HepG2 (cell line): Measurements from ENCODE around the gene MRE11. TPM values are rescaled to one million over a fixed set of nuclear protein-coding genes. Genes with fewer than 3 reads are reported as not detected.
A peak's percentile ranks its signal among the peaks of the same experiment; 100 is the strongest.

Experiments used
- HOXA5 ChIP-seq: sonication (generic); formaldehyde crosslinking; IDR thresholded peaks from 2 replicates; pipeline ENCODE4 v1.4.0; 2020; ENCODE audit warnings: missing genetic modification reagents
- IRX3 ChIP-seq: sonication (generic); formaldehyde crosslinking; IDR thresholded peaks from 2 replicates; pipeline ENCODE4 v1.8.1; 2023; ENCODE audit warnings: mild to moderate bottlenecking, low read depth, missing genetic modification reagents, borderline replicate concordance
- KDM5A ChIP-seq: fragments of 200-600 bp; sonication (generic); IDR thresholded peaks from 2 replicates; pipeline ENCODE4 v1.7.0; 2018; ENCODE audit warnings: antibody characterized with exemption, mild to moderate bottlenecking, low read length, borderline replicate concordance
- MED1 ChIP-seq: sonication (generic); formaldehyde crosslinking; IDR thresholded peaks from 2 replicates; pipeline ENCODE4 v1.4.0; 2020; ENCODE audit warnings: missing genetic modification reagents
- PITX1 ChIP-seq: sonication (generic); formaldehyde crosslinking; IDR thresholded peaks from 2 replicates; pipeline ENCODE4 v1.5.1; 2020; ENCODE audit warnings: mild to moderate bottlenecking, missing genetic modification reagents
- SAP130 ChIP-seq: IDR thresholded peaks from 2 replicates; pipeline ENCODE4 v1.6.1; 2016; ENCODE audit warnings: low read depth
- SNRNP70 ChIP-seq: fragments of 200-400 bp; formaldehyde crosslinking; IDR thresholded peaks from 2 replicates; pipeline ENCODE4 v1.6.1; 2017; ENCODE audit warnings: mild to moderate bottlenecking, low read depth, low read length, moderate library complexity
- ZNF547 ChIP-seq: sonication (generic); formaldehyde crosslinking; IDR thresholded peaks from 2 replicates; pipeline ENCODE4 v1.5.1; 2020; ENCODE audit warnings: mild to moderate bottlenecking, missing genetic modification reagents
- ZNF556 ChIP-seq: sonication (generic); formaldehyde crosslinking; IDR thresholded peaks from 2 replicates; pipeline ENCODE4 v1.4.0; 2020; ENCODE audit warnings: mild to moderate bottlenecking, missing genetic modification reagents, borderline replicate concordance
- ZNF619 ChIP-seq: sonication (generic); formaldehyde crosslinking; IDR thresholded peaks from 2 replicates; pipeline ENCODE4 v1.4.0; 2020; ENCODE audit warnings: mild to moderate bottlenecking, missing genetic modification reagents
- ZNF781 ChIP-seq: sonication (generic); formaldehyde crosslinking; IDR thresholded peaks from 2 replicates; pipeline ENCODE4 v1.5.1; 2020; ENCODE audit warnings: borderline replicate concordance, mild to moderate bottlenecking, missing genetic modification reagents; ENCODE audit errors: not compliant biosample characterization
- polyA plus RNA-seq, 8 experiments: library from polyadenylated mRNA; depleted of rRNA in 3 of 8; stranded (reverse) in 7 of 8; unstranded in 1 of 8; fragments of >200 nt; fragmentation: Illumina TruSeq in 4 of 8; extraction: Trizol in 4 of 8; gene quantifications; 2 replicates each; pipeline versions ENCODE4 v1.2.1 to v1.2.3, GENCODE V29; 2011 to 2016; ENCODE audit warnings: low read depth in 4 of 8, missing spikeins in 1 of 8, mixed read lengths in 1 of 8; ENCODE audit not compliant: insufficient read depth in 1 of 8
- total RNA-seq, 5 experiments: library from RNA; depleted of rRNA; stranded (reverse); fragments of >200 nt; fragmentation: Illumina TruSeq; extraction: Trizol; gene quantifications; 2 replicates each; pipeline ENCODE4 v1.2.3, GENCODE V29; 2016; ENCODE audit warnings: low read depth in 1 of 5
- TF ChIP-seq, protein P1 (sequence below): sonication (generic); formaldehyde crosslinking; IDR thresholded peaks from 2 replicates; pipeline ENCODE4 v1.4.0; 2020; ENCODE audit warnings: missing genetic modification reagents, borderline replicate concordance
- TF ChIP-seq, protein P2 (sequence below): sonication (generic); formaldehyde crosslinking; IDR thresholded peaks from 2 replicates; pipeline ENCODE4 v1.5.1; 2020; ENCODE audit warnings: mild to moderate bottlenecking, moderate library complexity, missing genetic modification reagents
- TF ChIP-seq, protein P3 (sequence below): sonication (generic); formaldehyde crosslinking; IDR thresholded peaks from 2 replicates; pipeline ENCODE4 v1.5.0; 2020; ENCODE audit warnings: mild to moderate bottlenecking, missing genetic modification reagents, borderline replicate concordance
- TF ChIP-seq, protein P4 (sequence below): sonication (generic); formaldehyde crosslinking; IDR thresholded peaks from 2 replicates; pipeline ENCODE4 v1.8.0; 2022; ENCODE audit warnings: mild to moderate bottlenecking, missing genetic modification reagents

Gene MRE11
- total and polyA plus RNA-seq, 2 of the 13 experiments (the other 11 are each of a cell fraction or from before 2014, with no cell fraction given), result 7.2 to 37.3 TPM

DNA sequence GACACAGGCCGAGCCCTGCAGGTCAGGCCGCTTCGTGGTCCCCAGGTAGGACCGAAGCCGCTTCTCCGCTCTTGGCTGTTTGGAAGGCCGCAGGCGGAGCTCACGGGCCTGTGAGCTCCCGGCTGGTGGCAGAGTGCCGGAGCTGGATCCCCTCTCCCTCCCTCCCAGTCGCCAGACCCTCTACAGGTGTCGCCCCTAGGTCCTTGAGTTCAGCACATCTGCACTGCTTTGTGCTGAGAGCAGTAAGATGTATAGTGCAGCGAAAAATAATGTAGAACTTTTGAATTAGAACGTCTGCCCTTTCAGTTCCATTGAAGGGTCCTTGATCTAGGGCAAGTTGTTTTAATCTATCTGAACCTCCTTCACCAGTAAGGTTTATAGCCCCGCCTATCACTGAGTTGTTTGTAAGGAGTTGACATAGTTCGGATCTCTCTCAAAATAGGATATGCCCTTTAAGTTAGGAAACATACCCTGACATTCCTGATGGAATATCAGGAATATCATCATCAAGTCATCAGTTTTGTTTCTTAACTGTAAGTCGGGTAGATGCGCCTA lies 559 bp upstream of the MRE11 start (continued):
- TF ChIP-seq SAP130 (no peak; the same call in 1 of the 2 replicates), ZNF781 (CRISPR knock-in tag) (no peak), HOXA5 (CRISPR knock-in tag) (no peak), PITX1 (CRISPR knock-in tag) (0 out of 2 replicates have a peak, but pooled peaks have one; percentile 41), MED1 (CRISPR knock-in tag) (no peak; the same call in 1 of the 2 replicates), KDM5A (peak; percentile 52), SNRNP70 (no peak), IRX3 (no peak), ZNF547 (CRISPR knock-in tag) (no peak), ZNF619 (CRISPR knock-in tag) (no peak), ZNF556 (CRISPR knock-in tag) (no peak)
- TF ChIP-seq, protein P1, sequence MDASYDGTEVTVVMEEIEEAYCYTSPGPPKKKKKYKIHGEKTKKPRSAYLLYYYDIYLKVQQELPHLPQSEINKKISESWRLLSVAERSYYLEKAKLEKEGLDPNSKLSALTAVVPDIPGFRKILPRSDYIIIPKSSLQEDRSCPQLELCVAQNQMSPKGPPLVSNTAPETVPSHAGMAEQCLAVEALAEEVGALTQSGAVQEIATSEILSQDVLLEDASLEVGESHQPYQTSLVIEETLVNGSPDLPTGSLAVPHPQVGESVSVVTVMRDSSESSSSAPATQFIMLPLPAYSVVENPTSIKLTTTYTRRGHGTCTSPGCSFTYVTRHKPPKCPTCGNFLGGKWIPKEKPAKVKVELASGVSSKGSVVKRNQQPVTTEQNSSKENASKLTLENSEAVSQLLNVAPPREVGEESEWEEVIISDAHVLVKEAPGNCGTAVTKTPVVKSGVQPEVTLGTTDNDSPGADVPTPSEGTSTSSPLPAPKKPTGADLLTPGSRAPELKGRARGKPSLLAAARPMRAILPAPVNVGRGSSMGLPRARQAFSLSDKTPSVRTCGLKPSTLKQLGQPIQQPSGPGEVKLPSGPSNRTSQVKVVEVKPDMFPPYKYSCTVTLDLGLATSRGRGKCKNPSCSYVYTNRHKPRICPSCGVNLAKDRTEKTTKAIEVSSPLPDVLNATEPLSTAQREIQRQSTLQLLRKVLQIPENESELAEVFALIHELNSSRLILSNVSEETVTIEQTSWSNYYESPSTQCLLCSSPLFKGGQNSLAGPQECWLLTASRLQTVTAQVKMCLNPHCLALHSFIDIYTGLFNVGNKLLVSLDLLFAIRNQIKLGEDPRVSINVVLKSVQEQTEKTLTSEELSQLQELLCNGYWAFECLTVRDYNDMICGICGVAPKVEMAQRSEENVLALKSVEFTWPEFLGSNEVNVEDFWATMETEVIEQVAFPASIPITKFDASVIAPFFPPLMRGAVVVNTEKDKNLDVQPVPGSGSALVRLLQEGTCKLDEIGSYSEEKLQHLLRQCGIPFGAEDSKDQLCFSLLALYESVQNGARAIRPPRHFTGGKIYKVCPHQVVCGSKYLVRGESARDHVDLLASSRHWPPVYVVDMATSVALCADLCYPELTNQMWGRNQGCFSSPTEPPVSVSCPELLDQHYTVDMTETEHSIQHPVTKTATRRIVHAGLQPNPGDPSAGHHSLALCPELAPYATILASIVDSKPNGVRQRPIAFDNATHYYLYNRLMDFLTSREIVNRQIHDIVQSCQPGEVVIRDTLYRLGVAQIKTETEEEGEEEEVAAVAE, result 0 out of 2 replicates have a peak, but pooled peaks have one; percentile 5
- TF ChIP-seq, protein P2, sequence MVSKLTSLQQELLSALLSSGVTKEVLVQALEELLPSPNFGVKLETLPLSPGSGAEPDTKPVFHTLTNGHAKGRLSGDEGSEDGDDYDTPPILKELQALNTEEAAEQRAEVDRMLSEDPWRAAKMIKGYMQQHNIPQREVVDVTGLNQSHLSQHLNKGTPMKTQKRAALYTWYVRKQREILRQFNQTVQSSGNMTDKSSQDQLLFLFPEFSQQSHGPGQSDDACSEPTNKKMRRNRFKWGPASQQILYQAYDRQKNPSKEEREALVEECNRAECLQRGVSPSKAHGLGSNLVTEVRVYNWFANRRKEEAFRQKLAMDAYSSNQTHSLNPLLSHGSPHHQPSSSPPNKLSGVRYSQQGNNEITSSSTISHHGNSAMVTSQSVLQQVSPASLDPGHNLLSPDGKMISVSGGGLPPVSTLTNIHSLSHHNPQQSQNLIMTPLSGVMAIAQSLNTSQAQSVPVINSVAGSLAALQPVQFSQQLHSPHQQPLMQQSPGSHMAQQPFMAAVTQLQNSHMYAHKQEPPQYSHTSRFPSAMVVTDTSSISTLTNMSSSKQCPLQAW, result no peak; the same call in 1 of the 2 replicates
- TF ChIP-seq, protein P3, sequence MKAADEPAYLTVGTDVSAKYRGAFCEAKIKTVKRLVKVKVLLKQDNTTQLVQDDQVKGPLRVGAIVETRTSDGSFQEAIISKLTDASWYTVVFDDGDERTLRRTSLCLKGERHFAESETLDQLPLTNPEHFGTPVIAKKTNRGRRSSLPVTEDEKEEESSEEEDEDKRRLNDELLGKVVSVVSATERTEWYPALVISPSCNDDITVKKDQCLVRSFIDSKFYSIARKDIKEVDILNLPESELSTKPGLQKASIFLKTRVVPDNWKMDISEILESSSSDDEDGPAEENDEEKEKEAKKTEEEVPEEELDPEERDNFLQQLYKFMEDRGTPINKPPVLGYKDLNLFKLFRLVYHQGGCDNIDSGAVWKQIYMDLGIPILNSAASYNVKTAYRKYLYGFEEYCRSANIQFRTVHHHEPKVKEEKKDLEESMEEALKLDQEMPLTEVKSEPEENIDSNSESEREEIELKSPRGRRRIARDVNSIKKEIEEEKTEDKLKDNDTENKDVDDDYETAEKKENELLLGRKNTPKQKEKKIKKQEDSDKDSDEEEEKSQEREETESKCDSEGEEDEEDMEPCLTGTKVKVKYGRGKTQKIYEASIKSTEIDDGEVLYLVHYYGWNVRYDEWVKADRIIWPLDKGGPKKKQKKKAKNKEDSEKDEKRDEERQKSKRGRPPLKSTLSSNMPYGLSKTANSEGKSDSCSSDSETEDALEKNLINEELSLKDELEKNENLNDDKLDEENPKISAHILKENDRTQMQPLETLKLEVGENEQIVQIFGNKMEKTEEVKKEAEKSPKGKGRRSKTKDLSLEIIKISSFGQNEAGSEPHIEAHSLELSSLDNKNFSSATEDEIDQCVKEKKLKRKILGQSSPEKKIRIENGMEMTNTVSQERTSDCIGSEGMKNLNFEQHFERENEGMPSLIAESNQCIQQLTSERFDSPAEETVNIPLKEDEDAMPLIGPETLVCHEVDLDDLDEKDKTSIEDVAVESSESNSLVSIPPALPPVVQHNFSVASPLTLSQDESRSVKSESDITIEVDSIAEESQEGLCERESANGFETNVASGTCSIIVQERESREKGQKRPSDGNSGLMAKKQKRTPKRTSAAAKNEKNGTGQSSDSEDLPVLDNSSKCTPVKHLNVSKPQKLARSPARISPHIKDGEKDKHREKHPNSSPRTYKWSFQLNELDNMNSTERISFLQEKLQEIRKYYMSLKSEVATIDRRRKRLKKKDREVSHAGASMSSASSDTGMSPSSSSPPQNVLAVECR (CRISPR knock-in tag), result no peak; the same call in none of the 2 replicates
- TF ChIP-seq, protein P4, sequence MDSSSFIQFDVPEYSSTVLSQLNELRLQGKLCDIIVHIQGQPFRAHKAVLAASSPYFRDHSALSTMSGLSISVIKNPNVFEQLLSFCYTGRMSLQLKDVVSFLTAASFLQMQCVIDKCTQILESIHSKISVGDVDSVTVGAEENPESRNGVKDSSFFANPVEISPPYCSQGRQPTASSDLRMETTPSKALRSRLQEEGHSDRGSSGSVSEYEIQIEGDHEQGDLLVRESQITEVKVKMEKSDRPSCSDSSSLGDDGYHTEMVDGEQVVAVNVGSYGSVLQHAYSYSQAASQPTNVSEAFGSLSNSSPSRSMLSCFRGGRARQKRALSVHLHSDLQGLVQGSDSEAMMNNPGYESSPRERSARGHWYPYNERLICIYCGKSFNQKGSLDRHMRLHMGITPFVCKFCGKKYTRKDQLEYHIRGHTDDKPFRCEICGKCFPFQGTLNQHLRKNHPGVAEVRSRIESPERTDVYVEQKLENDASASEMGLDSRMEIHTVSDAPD (CRISPR knock-in tag), result no peak
